Prostate gland (tissue), 2 donors: ENCODE data around the gene FUBP3. TPM values are rescaled to one million over a fixed set of nuclear protein-coding genes. Genes with fewer than 3 reads are reported as not detected.

Source experiments
- DNase-seq: peaks from one replicate; pipeline ENCODE4 v3.0.0-alpha.2; 2019; ENCODE audit warnings: low spot score
- H3K27ac ChIP-seq, 2 donors: fragments of 200-600 bp; sonication (generic); 2 replicates each; pipeline ENCODE4 v1.5.1; 2017 to 2019
- H3K27me3 ChIP-seq: fragments of 200-600 bp; sonication (generic); replicated peaks from 2 replicates; pipeline ENCODE4 v1.5.1; 2019; ENCODE audit not compliant: insufficient read depth
- H3K36me3 ChIP-seq, 2 donors: fragments of 200-600 bp; sonication (generic); 1 replicate in 1 of 2; 2 replicates in 1 of 2; pipeline versions ENCODE4 v1.5.1 to v1.8.1; 2017 to 2019
- H3K4me1 ChIP-seq: fragments of 200-600 bp; sonication (generic); replicated peaks from 2 replicates; pipeline ENCODE4 v1.5.1; 2019
- H3K4me3 ChIP-seq, 2 donors: fragments of 200-600 bp; sonication (generic); 2 replicates each; pipeline ENCODE4 v1.5.1; 2017 to 2019
- H3K9me3 ChIP-seq: fragments of 200-600 bp; sonication (generic); 2 replicates; pipeline ENCODE4 v1.5.1; 2017
- CTCF ChIP-seq, 4 experiments: fragments of 200-600 bp in 2 of 4; fragments of 450-650 bp in 2 of 4; sonication (generic) in 2 of 4; IDR thresholded peaks; 1 replicate in 3 of 4; 2 replicates in 1 of 4; pipeline ENCODE4 v1.5.1; 2016 to 2019; ENCODE audit warnings: antibody characterized with exemption in 4 of 4, mild to moderate bottlenecking in 2 of 4, moderate library complexity in 2 of 4
- POLR2A ChIP-seq: fragments of 450-650 bp; IDR thresholded peaks from one replicate; pipeline ENCODE4 v1.6.1; 2016; ENCODE audit warnings: antibody characterized with exemption, mild to moderate bottlenecking
- POLR2AphosphoS5 ChIP-seq: sonication (generic); formaldehyde crosslinking; IDR thresholded peaks from one replicate; pipeline ENCODE4 v1.6.1; 2017; ENCODE audit warnings: antibody characterized with exemption
- WGBS: methylation state at CpG from one replicate; pipeline ENCODE4 v1.1.5; 2018; 5-methylcytosine and 5-hydroxymethylcytosine counted together
- intact Hi-C: fragments of 100-400 bp; cut with DNase I; formaldehyde crosslinking; loops from one replicate; pipeline ENCODE4 v1.14.2; 2022
- total RNA-seq, 2 donors: library from RNA; depleted of rRNA; stranded (reverse); fragments of >200 nt; gene quantifications; one replicate each; pipeline ENCODE4 v1.1.0, GENCODE V29; 2016

The FUBP3 gene
- total RNA-seq, 2 donors from 2014 or later, result 40.4 to 111 TPM

- no peaks in the 10 kb centered on the region for H3K9me3 ChIP-seq
- intact Hi-C loops, result no loop called here
- DNase-seq, result no peak
- H3K4me1 ChIP-seq, result no peaks in the 10 kb centered on the region
- H3K36me3 ChIP-seq, result peaks cover 6 to 10% of the 10 kb centered on the region in 2 donors
- 95% methylated on average over 17 of the region's 17 CpGs for WGBS
- no peaks in the 10 kb centered on the region for H3K27me3 ChIP-seq
- H3K27ac ChIP-seq, result no peak overlapping the region
- no peak overlapping the region for H3K4me3 ChIP-seq
- TF ChIP-seq POLR2AphosphoS5 (no peak), CTCF (IDR thresholded peaks at IDR 0.05) (no peak), POLR2A (no peak)
Measured at GRCh38 chr9:130639866-130640555, 60.6 kb downstream of the FUBP3 start.

- 91% methylated on average over 7 of the region's 7 CpGs for WGBS
- intact Hi-C loops, result no loop called here
- TF ChIP-seq POLR2A (no peak), POLR2AphosphoS5 (no peak), CTCF (IDR thresholded peaks at IDR 0.05) (no peak)
- DNase-seq, result no peak
- Histone ChIP-seq H3K27ac (no peak overlapping the region), H3K27me3 (no peaks in the 10 kb centered on the region), H3K9me3 (no peaks in the 10 kb centered on the region), H3K36me3 (peaks cover 2 to 10% of the 10 kb centered on the region in 2 donors), H3K4me1 (no peaks in the 10 kb centered on the region), H3K4me3 (no peak overlapping the region)
Measured at GRCh38 chr9:130640681-130641080, 61.3 kb downstream of the FUBP3 start.

GRCh38 chr9:130642926-130643325 is 63.5 kb downstream of the FUBP3 start:
- Histone ChIP-seq H3K27ac (no peak overlapping the region), H3K4me3 (no peak overlapping the region), H3K4me1 (no peaks in the 10 kb centered on the region), H3K9me3 (no peaks in the 10 kb centered on the region), H3K36me3 (peaks cover 0 to 4% of the 10 kb centered on the region in 2 donors), H3K27me3 (no peaks in the 10 kb centered on the region)
- intact Hi-C loops, result no loop called here
- TF ChIP-seq POLR2A, result no peak
- WGBS, result 93% methylated on average over 4 of the region's 8 CpGs
- no peak for DNase-seq

GRCh38 chr9:130651221-130651620 is 71.8 kb downstream of the FUBP3 start:
- 74% methylated on average over 15 of the region's 15 CpGs for WGBS
- no peak for DNase-seq
- Histone ChIP-seq H3K27ac (no peak overlapping the region), H3K9me3 (no peaks in the 10 kb centered on the region), H3K36me3 (no peaks in the 10 kb centered on the region), H3K27me3 (no peaks in the 10 kb centered on the region), H3K4me1 (no peaks in the 10 kb centered on the region), H3K4me3 (no peak overlapping the region)
- intact Hi-C loops, result no loop called here
- no peak for TF ChIP-seq POLR2AphosphoS5
- TF ChIP-seq CTCF (IDR thresholded peaks at IDR 0.05), result no peak

- Histone ChIP-seq H3K4me1 (no peaks in the 10 kb centered on the region), H3K36me3 (no peaks in the 10 kb centered on the region), H3K27ac (no peak overlapping the region), H3K9me3 (no peaks in the 10 kb centered on the region), H3K27me3 (no peaks in the 10 kb centered on the region), H3K4me3 (no peak overlapping the region)
- intact Hi-C loops, result no loop called here
- no peak for TF ChIP-seq POLR2A
- TF ChIP-seq POLR2AphosphoS5, result no peak
- no peak for TF ChIP-seq CTCF (IDR thresholded peaks at IDR 0.05)
- DNase-seq, result no peak
- 93% methylated on average over 18 of the region's 18 CpGs for WGBS
Measured at GRCh38 chr9:130651752-130652151, 72.4 kb downstream of the FUBP3 start.
